Activated CD8-positive, alpha-beta T cell treated with anti-CD3 and anti-CD28 coated beads, Interleukin-2, amount 10 ng/mL, durations not matched to agents 7 days and 5 days (primary cell): Measurements from ENCODE around the gene MICALL2. TPM values are rescaled to one million over a fixed set of nuclear protein-coding genes. Genes with fewer than 3 reads are reported as not detected.

Source experiments
- ATAC-seq: fragments of 150-1000 bp; cut with Tn5 transposase; one replicate; pipeline ENCODE4 v1.10.0; 2021; ENCODE audit warnings: moderate library complexity
- CTCF ChIA-PET: fragments of 350-600 bp; sonication (Branson Sonifier 250); formaldehyde crosslinking; loops from one replicate; lab custom pipeline; 2021; ENCODE audit warnings: antibody characterized with exemption; lab: Charles Lee
- POLR2A ChIA-PET: fragments of 350-600 bp; sonication (Branson Sonifier 250); formaldehyde crosslinking; loops from one replicate; lab custom pipeline; 2021; ENCODE audit warnings: antibody characterized with exemption; lab: Charles Lee
- DNase-seq: peaks from one replicate; pipeline ENCODE4 v3.0.0-alpha.2; 2020
- H3K27ac Mint-ChIP-seq: one replicate; pipeline ENCODE4 v1.8.0; 2021; ENCODE audit warnings: mild to moderate bottlenecking, mixed read lengths
- H3K27me3 Mint-ChIP-seq: one replicate; pipeline ENCODE4 v1.8.0; 2021; ENCODE audit warnings: low read depth, mixed read lengths
- H3K36me3 Mint-ChIP-seq: one replicate; pipeline ENCODE4 v1.8.0; 2021; ENCODE audit warnings: low read depth, mixed read lengths
- H3K4me1 Mint-ChIP-seq: one replicate; pipeline ENCODE4 v1.8.0; 2021; ENCODE audit warnings: low read depth, mixed read lengths
- H3K4me3 Mint-ChIP-seq: one replicate; pipeline ENCODE4 v1.8.0; 2021; ENCODE audit warnings: mild to moderate bottlenecking, mixed read lengths
- H3K9me3 Mint-ChIP-seq: one replicate; pipeline ENCODE4 v1.8.0; 2022; ENCODE audit warnings: mixed read lengths; ENCODE audit not compliant: insufficient read depth
- total RNA-seq, 2 experiments: library from RNA; stranded (reverse); gene quantifications; one replicate each; pipeline ENCODE4 v1.2.3, GENCODE V29; 2021

The MICALL2 gene
- total RNA-seq, 2 experiments from 2014 or later: 1.9 to 2.2 TPM

- Mint-ChIP-seq H3K4me1 (no peaks in the 10 kb centered on the region), H3K4me3 (no peak overlapping the region), H3K27ac (no peak overlapping the region), H3K27me3 (peaks cover 27% of the 10 kb centered on the region), H3K36me3 (no peaks in the 10 kb centered on the region), H3K9me3 (no peaks in the 10 kb centered on the region)
- ChIA-PET CTCF (no interaction called here), POLR2A (no interaction called here)
- no peak for ATAC-seq
- no peak for DNase-seq
Measured at GRCh38 chr7:1402791-1403637, 56.3 kb downstream of the MICALL2 start.

GRCh38 chr7:1402110-1402790 is 57.0 kb downstream of the MICALL2 start:
- Mint-ChIP-seq H3K36me3 (no peaks in the 10 kb centered on the region), H3K27ac (no peak overlapping the region), H3K9me3 (no peaks in the 10 kb centered on the region), H3K27me3 (peaks cover 31% of the 10 kb centered on the region), H3K4me3 (no peak overlapping the region), H3K4me1 (no peaks in the 10 kb centered on the region)
- DNase-seq (no peak), ATAC-seq (no peak)
- ChIA-PET CTCF (interaction anchor here (2.6 kb wide), 1 partner anchor 10 kb away, joined by 7 read pairs; no protein-coding TSS in a partner anchor), POLR2A (no interaction called here)

- CTCF ChIA-PET: interaction anchor here (2.6 kb wide), 1 partner anchor 11 kb away, joined by 7 read pairs; no protein-coding TSS in a partner anchor
- DNase-seq: no peak
- H3K9me3 Mint-ChIP-seq: no peaks in the 10 kb centered on the region
- H3K4me3 Mint-ChIP-seq: no peak overlapping the region
- POLR2A ChIA-PET: interaction anchor here (0.6 kb wide), 1 partner anchor 1055 kb away, joined by 3 read pairs; no protein-coding TSS in a partner anchor
- no peak overlapping the region for H3K27ac Mint-ChIP-seq
- no peaks in the 10 kb centered on the region for H3K36me3 Mint-ChIP-seq
- no peaks in the 10 kb centered on the region for H3K4me1 Mint-ChIP-seq
- ATAC-seq: no peak
- H3K27me3 Mint-ChIP-seq: peaks cover 31% of the 10 kb centered on the region
Measured at GRCh38 chr7:1401011-1401410, 58.3 kb downstream of the MICALL2 start.

GRCh38 chr7:1400371-1400770 is 58.9 kb downstream of the MICALL2 start:
- DNase-seq (no peak), ATAC-seq (no peak)
- H3K4me1 Mint-ChIP-seq: no peaks in the 10 kb centered on the region
- H3K27ac Mint-ChIP-seq: no peak overlapping the region
- ChIA-PET POLR2A (no interaction called here), CTCF (interaction anchor here (2.6 kb wide), 1 partner anchor 12 kb away, joined by 7 read pairs; no protein-coding TSS in a partner anchor)
- no peak overlapping the region for H3K4me3 Mint-ChIP-seq
- H3K9me3 Mint-ChIP-seq: no peaks in the 10 kb centered on the region
- peaks cover 31% of the 10 kb centered on the region for H3K27me3 Mint-ChIP-seq
- H3K36me3 Mint-ChIP-seq: no peaks in the 10 kb centered on the region

- Mint-ChIP-seq H3K9me3 (no peaks in the 10 kb centered on the region), H3K27ac (no peak overlapping the region), H3K27me3 (peaks cover 18% of the 10 kb centered on the region), H3K4me3 (no peak overlapping the region), H3K4me1 (no peaks in the 10 kb centered on the region), H3K36me3 (no peaks in the 10 kb centered on the region)
- ChIA-PET POLR2A (no interaction called here), CTCF (no interaction called here)
- ATAC-seq (no peak), DNase-seq (no peak)
Measured at GRCh38 chr7:1397491-1398327, 61.6 kb downstream of the MICALL2 start.

- Mint-ChIP-seq H3K9me3 (no peaks in the 10 kb centered on the region), H3K4me3 (no peak overlapping the region), H3K27me3 (peaks cover 12% of the 10 kb centered on the region), H3K36me3 (no peaks in the 10 kb centered on the region), H3K27ac (no peak overlapping the region), H3K4me1 (no peaks in the 10 kb centered on the region)
- ChIA-PET POLR2A (no interaction called here), CTCF (no interaction called here)
- ATAC-seq (no peak), DNase-seq (no peak)
Measured at GRCh38 chr7:1396195-1396594, 63.1 kb downstream of the MICALL2 start.

GRCh38 chr7:1395211-1396070 is 63.8 kb downstream of the MICALL2 start:
- H3K4me3 Mint-ChIP-seq: no peak overlapping the region
- peaks cover 9% of the 10 kb centered on the region for H3K27me3 Mint-ChIP-seq
- H3K9me3 Mint-ChIP-seq: no peaks in the 10 kb centered on the region
- no peaks in the 10 kb centered on the region for H3K36me3 Mint-ChIP-seq
- ChIA-PET POLR2A (no interaction called here), CTCF (no interaction called here)
- H3K27ac Mint-ChIP-seq: no peak overlapping the region
- no peak for ATAC-seq
- no peaks in the 10 kb centered on the region for H3K4me1 Mint-ChIP-seq
- no peak for DNase-seq

- ATAC-seq (no peak), DNase-seq (no peak)
- Mint-ChIP-seq H3K27ac (no peak overlapping the region), H3K4me3 (no peak overlapping the region), H3K27me3 (peaks cover 13% of the 10 kb centered on the region), H3K36me3 (no peaks in the 10 kb centered on the region), H3K9me3 (no peaks in the 10 kb centered on the region), H3K4me1 (no peaks in the 10 kb centered on the region)
- ChIA-PET CTCF (no interaction called here), POLR2A (no interaction called here)
Measured at GRCh38 chr7:1394371-1394770, 64.9 kb downstream of the MICALL2 start.

- DNase-seq: no peak
- H3K4me1 Mint-ChIP-seq: no peaks in the 10 kb centered on the region
- no peaks in the 10 kb centered on the region for H3K36me3 Mint-ChIP-seq
- no peaks in the 10 kb centered on the region for H3K9me3 Mint-ChIP-seq
- ChIA-PET POLR2A (no interaction called here), CTCF (no interaction called here)
- H3K4me3 Mint-ChIP-seq: no peak overlapping the region
- no peak for ATAC-seq
- H3K27me3 Mint-ChIP-seq: peaks cover 11% of the 10 kb centered on the region
- H3K27ac Mint-ChIP-seq: no peak overlapping the region
Measured at GRCh38 chr7:1393421-1393820, 65.8 kb downstream of the MICALL2 start.

- H3K36me3 Mint-ChIP-seq: no peaks in the 10 kb centered on the region
- CTCF ChIA-PET: no interaction called here
- no peak overlapping the region for H3K4me3 Mint-ChIP-seq
- POLR2A ChIA-PET: no interaction called here
- H3K27ac Mint-ChIP-seq: no peak overlapping the region
- H3K9me3 Mint-ChIP-seq: no peaks in the 10 kb centered on the region
- DNase-seq (no peak), ATAC-seq (no peak)
- peaks cover 8% of the 10 kb centered on the region for H3K27me3 Mint-ChIP-seq
- no peaks in the 10 kb centered on the region for H3K4me1 Mint-ChIP-seq
Measured at GRCh38 chr7:1392556-1392955, 66.7 kb downstream of the MICALL2 start.

GRCh38 chr7:1391449-1391848 is 67.8 kb downstream of the MICALL2 start:
- POLR2A ChIA-PET: no interaction called here
- DNase-seq (no peak), ATAC-seq (no peak)
- no peaks in the 10 kb centered on the region for H3K9me3 Mint-ChIP-seq
- H3K27ac Mint-ChIP-seq: no peak overlapping the region
- H3K36me3 Mint-ChIP-seq: no peaks in the 10 kb centered on the region
- no peak overlapping the region for H3K4me3 Mint-ChIP-seq
- CTCF ChIA-PET: no interaction called here
- no peaks in the 10 kb centered on the region for H3K4me1 Mint-ChIP-seq
- H3K27me3 Mint-ChIP-seq: peaks cover 8% of the 10 kb centered on the region
